Measurements from ENCODE around the gene POGLUT2.

GRCh38 chr13:102846261-102847015 is 47.7 kb upstream of the POGLUT2 start:
- TF ChIP-seq CTCF (IDR thresholded peaks at IDR 0.05) (no peak), POLR2A (IDR thresholded peaks at IDR 0.05) (no peak)
